ENCODE data around the gene ARMCX4. TPM values are rescaled to one million over a fixed set of nuclear protein-coding genes. Genes with fewer than 3 reads are reported as not detected.

ARMCX4 gene
- polyA plus RNA-seq, 1 donor from 2014 or later, result 32.2 TPM

- Histone ChIP-seq H3K79me2 (replicated peaks; ENCODE audit: insufficient read depth, low read length) (no peaks in the 10 kb centered on the region), H4K20me1 (ENCODE audit: insufficient read depth) (no peaks in the 10 kb centered on the region), H3K9me3 (ENCODE audit: low read length) (no peaks in the 10 kb centered on the region), H3K9ac (ENCODE audit: low read length) (no peak overlapping the region), H3F3A (ENCODE audit: insufficient read depth, low read length, poor library complexity, severe bottlenecking) (no peaks in the 10 kb centered on the region), H3K27me3 (ENCODE audit: insufficient read depth, low read depth, low read length) (no peaks in the 10 kb centered on the region), H3K4me2 (ENCODE audit: low read length) (no peak overlapping the region), H3K36me3 (ENCODE audit: insufficient read depth, low read length) (no peaks in the 10 kb centered on the region), H3K27ac (ENCODE audit: low read length) (no peak overlapping the region), H3K9me2 (ENCODE audit: insufficient read depth, low read length) (no peaks in the 10 kb centered on the region), H3K4me3 (ENCODE audit: low read length) (no peak overlapping the region), H2AFZ (ENCODE audit: low read depth, low read length) (no peak overlapping the region)
- no peak for TF ChIP-seq CTCF (IDR thresholded peaks at IDR 0.05; ENCODE audit: poor library complexity, severe bottlenecking)
- no peak for TF ChIP-seq EP300 (conservative IDR thresholded peaks at IDR 0.05; ENCODE audit: poor library complexity, severe bottlenecking)
- TF ChIP-seq TAF1 (IDR thresholded peaks at IDR 0.05; ENCODE audit: low read depth), result no peak
- TF ChIP-seq POLR2AphosphoS5 (IDR thresholded peaks at IDR 0.05), result no peak
- TF ChIP-seq MXI1 (conservative IDR thresholded peaks at IDR 0.05; ENCODE audit: poor library complexity, severe bottlenecking), result no peak
- TF ChIP-seq EZH2 (IDR thresholded peaks at IDR 0.05; ENCODE audit: borderline replicate concordance, insufficient read depth, low read length, poor library complexity, severe bottlenecking), result no peak
- no peak for TF ChIP-seq REST (IDR thresholded peaks at IDR 0.05; ENCODE audit: borderline replicate concordance)
- TF ChIP-seq SMC3 (conservative IDR thresholded peaks at IDR 0.05; ENCODE audit: poor library complexity), result no peak
- TF ChIP-seq RAD21 (conservative IDR thresholded peaks at IDR 0.05), result no peak
Observed at GRCh38 chrX:101460669-101461068, 24.6 kb upstream of the ARMCX4 start.

GRCh38 chrX:101462892-101463291 lies 22.4 kb upstream of the ARMCX4 start:
- Histone ChIP-seq H3K9me3 (ENCODE audit: low read length) (no peaks in the 10 kb centered on the region), H3K36me3 (ENCODE audit: insufficient read depth, low read length) (no peaks in the 10 kb centered on the region), H3K79me2 (replicated peaks; ENCODE audit: insufficient read depth, low read length) (no peaks in the 10 kb centered on the region), H3K9ac (ENCODE audit: low read length) (no peak overlapping the region), H3K27ac (ENCODE audit: low read length) (no peak overlapping the region), H3K4me3 (ENCODE audit: low read length) (no peak overlapping the region), H3K9me2 (ENCODE audit: insufficient read depth, low read length) (no peaks in the 10 kb centered on the region), H3F3A (ENCODE audit: insufficient read depth, low read length, poor library complexity, severe bottlenecking) (no peaks in the 10 kb centered on the region), H4K20me1 (ENCODE audit: insufficient read depth) (no peaks in the 10 kb centered on the region), H2AFZ (ENCODE audit: low read depth, low read length) (no peak overlapping the region), H3K4me2 (ENCODE audit: low read length) (no peak overlapping the region), H3K27me3 (ENCODE audit: insufficient read depth, low read depth, low read length) (no peaks in the 10 kb centered on the region)
- TF ChIP-seq SMC3 (conservative IDR thresholded peaks at IDR 0.05; ENCODE audit: poor library complexity), result no peak

- H4K20me1 ChIP-seq (ENCODE audit: insufficient read depth), result no peaks in the 10 kb centered on the region
- no peak overlapping the region for H2AFZ ChIP-seq (ENCODE audit: low read depth, low read length)
- H3K4me3 ChIP-seq (ENCODE audit: low read length), result no peak overlapping the region
- no peak overlapping the region for H3K27ac ChIP-seq (ENCODE audit: low read length)
- no peaks in the 10 kb centered on the region for H3F3A ChIP-seq (ENCODE audit: insufficient read depth, low read length, poor library complexity, severe bottlenecking)
- no peaks in the 10 kb centered on the region for H3K9me3 ChIP-seq (ENCODE audit: low read length)
- no peak overlapping the region for H3K9ac ChIP-seq (ENCODE audit: low read length)
- H3K27me3 ChIP-seq (ENCODE audit: insufficient read depth, low read depth, low read length), result no peaks in the 10 kb centered on the region
- TF ChIP-seq RAD21 (conservative IDR thresholded peaks at IDR 0.05), result no peak
- no peak for TF ChIP-seq SMC3 (conservative IDR thresholded peaks at IDR 0.05; ENCODE audit: poor library complexity)
- no peak for TF ChIP-seq EZH2 (IDR thresholded peaks at IDR 0.05; ENCODE audit: borderline replicate concordance, insufficient read depth, low read length, poor library complexity, severe bottlenecking)
- no peak for TF ChIP-seq EP300 (conservative IDR thresholded peaks at IDR 0.05; ENCODE audit: poor library complexity, severe bottlenecking)
- TF ChIP-seq POLR2AphosphoS5 (IDR thresholded peaks at IDR 0.05), result no peak
- TF ChIP-seq REST (IDR thresholded peaks at IDR 0.05; ENCODE audit: borderline replicate concordance), result no peak
- no peak for TF ChIP-seq TAF1 (IDR thresholded peaks at IDR 0.05; ENCODE audit: low read depth)
- TF ChIP-seq MXI1 (conservative IDR thresholded peaks at IDR 0.05; ENCODE audit: poor library complexity, severe bottlenecking), result no peak
- TF ChIP-seq CTCF (IDR thresholded peaks at IDR 0.05; ENCODE audit: poor library complexity, severe bottlenecking), result no peak
- H3K9me2 ChIP-seq (ENCODE audit: insufficient read depth, low read length), result no peaks in the 10 kb centered on the region
- no peaks in the 10 kb centered on the region for H3K36me3 ChIP-seq (ENCODE audit: insufficient read depth, low read length)
- no peaks in the 10 kb centered on the region for H3K79me2 ChIP-seq (replicated peaks; ENCODE audit: insufficient read depth, low read length)
- H3K4me2 ChIP-seq (ENCODE audit: low read length), result no peak overlapping the region
Observed at GRCh38 chrX:101478366-101478765, 6.9 kb upstream of the ARMCX4 start.

All from neural cell (in vitro differentiated cells).